Ishikawa (cell line): ENCODE measurements around the gene PRKN.

Experiments used
- CEBPB ChIP-seq: IDR thresholded peaks from 2 replicates; pipeline ENCODE4 v1.6.1; 2012
- CREB1 ChIP-seq: IDR thresholded peaks from 2 replicates; pipeline ENCODE4 v1.6.1; 2012; ENCODE audit warnings: low read depth
- EGR1 ChIP-seq: IDR thresholded peaks from 2 replicates; pipeline ENCODE4 v1.6.1; 2012
- EP300 ChIP-seq: IDR thresholded peaks from 2 replicates; pipeline ENCODE4 v1.6.1; 2012; ENCODE audit warnings: borderline replicate concordance
- FOXM1 ChIP-seq: IDR thresholded peaks from 2 replicates; pipeline ENCODE4 v1.6.1; 2012; ENCODE audit warnings: low read depth, borderline replicate concordance
- NFIC ChIP-seq: IDR thresholded peaks from 2 replicates; pipeline ENCODE4 v1.6.1; 2012
- RAD21 ChIP-seq: IDR thresholded peaks from 2 replicates; pipeline ENCODE4 v1.6.1; 2012; ENCODE audit warnings: low read depth
- TAF1 ChIP-seq: IDR thresholded peaks from 2 replicates; pipeline ENCODE4 v1.6.1; 2012; ENCODE audit warnings: low read depth, mild to moderate bottlenecking
- TCF12 ChIP-seq: IDR thresholded peaks from 2 replicates; pipeline ENCODE4 v1.6.1; 2012; ENCODE audit warnings: low read depth
- TEAD4 ChIP-seq: IDR thresholded peaks from 2 replicates; pipeline ENCODE4 v1.6.1; 2012
- YY1 ChIP-seq: IDR thresholded peaks from 2 replicates; pipeline ENCODE4 v1.6.1; 2012; ENCODE audit warnings: low read depth
- ZBTB7A ChIP-seq: IDR thresholded peaks from 2 replicates; pipeline ENCODE4 v1.6.1; 2012; ENCODE audit warnings: low read depth
- TF ChIP-seq, protein P1 (sequence below): IDR thresholded peaks from 2 replicates; pipeline ENCODE4 v1.6.1; 2012
- TF ChIP-seq, protein P2 (sequence below): IDR thresholded peaks from 2 replicates; pipeline ENCODE4 v1.6.1; 2012; ENCODE audit warnings: low read depth, mild to moderate bottlenecking
- TF ChIP-seq, protein P3 (sequence below): IDR thresholded peaks from 2 replicates; pipeline ENCODE4 v1.6.1; 2012

Gene PRKN

DNA sequence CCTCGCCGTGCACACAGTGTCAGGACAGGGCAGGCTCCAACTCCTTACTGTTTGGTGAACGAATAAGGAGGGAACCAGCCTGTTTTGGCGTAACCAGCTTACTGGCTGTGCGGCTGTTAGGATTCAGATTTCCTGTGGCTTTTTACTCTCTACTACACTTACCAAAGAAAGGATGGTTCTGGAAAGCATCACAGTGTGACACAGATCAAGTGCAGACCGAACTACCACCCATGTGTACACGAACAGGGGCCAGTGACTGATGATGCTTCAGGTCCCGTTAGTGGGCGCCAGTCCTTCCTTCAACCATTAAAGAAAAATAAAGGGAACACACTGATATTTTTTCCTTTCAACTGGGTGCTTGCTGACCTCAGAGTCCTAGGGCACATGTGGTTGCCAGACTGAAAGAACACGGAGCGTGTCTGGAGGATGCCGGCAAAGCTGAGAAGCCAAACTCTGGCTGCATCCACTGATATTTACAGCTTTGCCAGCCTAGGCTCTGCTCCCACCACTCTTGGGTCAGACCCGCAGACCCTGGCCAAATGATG lies 1101.4 kb downstream of the PRKN start:
- TF ChIP-seq TAF1 (no peak), FOXM1 (no peak), RAD21 (no peak), EP300 (no peak), YY1 (no peak), CEBPB (no peak), ZBTB7A (no peak), TCF12 (no peak), CREB1 (no peak)
- TF ChIP-seq, protein P1, sequence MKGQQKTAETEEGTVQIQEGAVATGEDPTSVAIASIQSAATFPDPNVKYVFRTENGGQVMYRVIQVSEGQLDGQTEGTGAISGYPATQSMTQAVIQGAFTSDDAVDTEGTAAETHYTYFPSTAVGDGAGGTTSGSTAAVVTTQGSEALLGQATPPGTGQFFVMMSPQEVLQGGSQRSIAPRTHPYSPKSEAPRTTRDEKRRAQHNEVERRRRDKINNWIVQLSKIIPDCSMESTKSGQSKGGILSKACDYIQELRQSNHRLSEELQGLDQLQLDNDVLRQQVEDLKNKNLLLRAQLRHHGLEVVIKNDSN, result no peak

DNA sequence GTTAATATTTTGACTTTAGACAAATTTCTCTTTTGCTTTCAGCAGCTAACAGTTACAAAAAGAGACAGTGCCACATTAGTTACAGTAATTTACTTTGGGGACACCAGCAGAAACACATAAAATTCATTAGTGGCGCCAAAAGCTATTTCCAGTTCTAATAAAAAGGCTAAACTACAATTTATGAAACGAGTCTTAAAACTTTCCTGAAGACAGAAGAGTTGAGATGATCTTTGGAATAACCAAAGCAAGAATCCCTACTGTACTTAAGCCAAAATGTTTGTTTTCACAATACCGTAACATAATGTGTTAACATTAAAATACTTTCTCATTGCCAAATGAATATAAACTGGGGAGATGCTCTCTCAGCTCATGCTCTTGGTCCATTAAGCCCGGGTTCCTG lies 1103.5 kb downstream of the PRKN start:
- TF ChIP-seq ZBTB7A (no peak), TEAD4 (no peak), TAF1 (no peak), EP300 (no peak), RAD21 (no peak), CREB1 (no peak), EGR1 (no peak), NFIC (no peak), YY1 (no peak), TCF12 (no peak), FOXM1 (no peak), CEBPB (no peak)
- TF ChIP-seq, protein P1, result no peak
- TF ChIP-seq, protein P2, sequence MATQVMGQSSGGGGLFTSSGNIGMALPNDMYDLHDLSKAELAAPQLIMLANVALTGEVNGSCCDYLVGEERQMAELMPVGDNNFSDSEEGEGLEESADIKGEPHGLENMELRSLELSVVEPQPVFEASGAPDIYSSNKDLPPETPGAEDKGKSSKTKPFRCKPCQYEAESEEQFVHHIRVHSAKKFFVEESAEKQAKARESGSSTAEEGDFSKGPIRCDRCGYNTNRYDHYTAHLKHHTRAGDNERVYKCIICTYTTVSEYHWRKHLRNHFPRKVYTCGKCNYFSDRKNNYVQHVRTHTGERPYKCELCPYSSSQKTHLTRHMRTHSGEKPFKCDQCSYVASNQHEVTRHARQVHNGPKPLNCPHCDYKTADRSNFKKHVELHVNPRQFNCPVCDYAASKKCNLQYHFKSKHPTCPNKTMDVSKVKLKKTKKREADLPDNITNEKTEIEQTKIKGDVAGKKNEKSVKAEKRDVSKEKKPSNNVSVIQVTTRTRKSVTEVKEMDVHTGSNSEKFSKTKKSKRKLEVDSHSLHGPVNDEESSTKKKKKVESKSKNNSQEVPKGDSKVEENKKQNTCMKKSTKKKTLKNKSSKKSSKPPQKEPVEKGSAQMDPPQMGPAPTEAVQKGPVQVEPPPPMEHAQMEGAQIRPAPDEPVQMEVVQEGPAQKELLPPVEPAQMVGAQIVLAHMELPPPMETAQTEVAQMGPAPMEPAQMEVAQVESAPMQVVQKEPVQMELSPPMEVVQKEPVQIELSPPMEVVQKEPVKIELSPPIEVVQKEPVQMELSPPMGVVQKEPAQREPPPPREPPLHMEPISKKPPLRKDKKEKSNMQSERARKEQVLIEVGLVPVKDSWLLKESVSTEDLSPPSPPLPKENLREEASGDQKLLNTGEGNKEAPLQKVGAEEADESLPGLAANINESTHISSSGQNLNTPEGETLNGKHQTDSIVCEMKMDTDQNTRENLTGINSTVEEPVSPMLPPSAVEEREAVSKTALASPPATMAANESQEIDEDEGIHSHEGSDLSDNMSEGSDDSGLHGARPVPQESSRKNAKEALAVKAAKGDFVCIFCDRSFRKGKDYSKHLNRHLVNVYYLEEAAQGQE, result no peak
- TF ChIP-seq, protein P3, sequence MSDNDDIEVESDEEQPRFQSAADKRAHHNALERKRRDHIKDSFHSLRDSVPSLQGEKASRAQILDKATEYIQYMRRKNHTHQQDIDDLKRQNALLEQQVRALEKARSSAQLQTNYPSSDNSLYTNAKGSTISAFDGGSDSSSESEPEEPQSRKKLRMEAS, result no peak

DNA sequence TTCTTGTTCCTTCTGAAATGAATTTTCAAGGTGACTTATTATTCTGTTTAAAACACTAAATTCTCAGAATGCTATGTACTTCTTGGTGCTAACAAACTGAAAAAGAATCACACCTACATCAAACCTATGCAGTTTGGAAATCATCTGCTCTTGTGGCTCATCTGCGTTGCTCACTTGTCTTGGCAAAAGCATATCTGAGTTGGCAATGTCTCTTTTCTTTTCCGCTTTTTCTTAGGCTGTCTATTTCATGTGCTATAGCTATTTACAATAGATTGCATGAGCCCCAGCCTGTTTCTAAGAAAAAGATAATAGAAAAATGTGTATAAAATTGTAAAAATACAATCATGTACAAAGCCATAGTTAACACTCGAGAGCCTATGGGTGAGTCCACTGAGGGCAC lies 1104.8 kb downstream of the PRKN start:
- no peak for TF ChIP-seq TEAD4
- no peak for TF ChIP-seq CEBPB
- no peak for TF ChIP-seq ZBTB7A
- no peak for TF ChIP-seq TCF12
- no peak for TF ChIP-seq EP300
- TF ChIP-seq, protein P3, result no peak
- no peak for TF ChIP-seq RAD21
- TF ChIP-seq YY1, result no peak
- TF ChIP-seq TAF1, result no peak
- TF ChIP-seq EGR1, result no peak
- TF ChIP-seq FOXM1, result no peak
- TF ChIP-seq, protein P2, result no peak
- TF ChIP-seq, protein P1, result no peak
- TF ChIP-seq NFIC, result no peak
- TF ChIP-seq CREB1, result no peak

DNA sequence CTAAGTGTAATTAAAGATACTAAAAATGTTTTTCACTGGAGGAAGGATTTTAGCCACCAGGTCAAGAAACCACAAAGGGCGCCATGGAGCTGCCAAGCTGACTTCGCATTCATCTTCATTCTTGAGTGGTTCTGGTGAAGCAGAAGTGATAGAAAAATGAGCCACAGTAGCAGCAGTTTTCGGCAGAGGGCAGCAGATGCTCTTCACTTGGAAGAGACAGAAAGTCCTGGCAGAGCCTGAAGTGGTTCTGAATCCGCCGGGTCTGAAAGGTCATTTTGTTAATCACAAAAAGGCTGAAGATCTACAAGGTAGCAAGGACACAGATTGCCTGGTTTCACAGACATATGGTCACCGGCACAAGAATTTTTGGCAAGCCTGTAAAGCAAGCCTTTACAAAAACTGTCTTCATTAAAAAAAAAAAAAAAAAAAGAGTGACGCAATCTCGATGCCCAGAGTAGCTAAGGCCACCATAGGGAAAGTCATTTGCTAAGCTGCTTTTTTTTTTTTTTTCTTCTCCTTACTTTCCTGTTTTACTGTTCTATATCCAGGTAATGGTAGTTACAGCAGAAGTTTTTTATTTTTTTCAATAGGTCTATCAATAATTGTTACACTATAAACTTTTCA lies 1108.6 kb downstream of the PRKN start:
- TF ChIP-seq RAD21, result 0 out of 2 replicates have a peak, but pooled peaks have one; percentile 16
- no peak for TF ChIP-seq TCF12
- TF ChIP-seq TAF1, result no peak
- TF ChIP-seq ZBTB7A, result no peak
- TF ChIP-seq NFIC, result no peak

DNA sequence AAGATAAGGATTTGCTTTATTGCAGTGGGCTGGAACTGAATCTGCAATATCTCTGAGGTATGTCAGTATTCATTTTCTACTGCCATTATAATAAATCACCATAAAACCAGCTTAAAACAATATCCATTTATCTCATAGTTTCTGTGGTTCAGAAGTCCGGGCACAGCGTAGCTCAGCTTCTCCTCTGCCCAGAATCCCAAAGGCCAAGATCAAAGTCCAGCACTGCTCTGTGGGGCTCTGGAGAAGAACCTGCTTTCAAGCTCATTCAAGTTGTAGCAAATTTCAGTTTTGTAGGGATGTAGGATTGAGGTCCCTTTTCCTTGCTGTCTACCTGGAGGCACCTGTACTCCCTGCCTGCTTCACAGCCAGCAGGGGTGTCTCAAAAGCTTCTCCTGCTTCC lies 1113.9 kb downstream of the PRKN start:
- TF ChIP-seq ZBTB7A (no peak), YY1 (no peak), TAF1 (no peak), EP300 (no peak)

DNA sequence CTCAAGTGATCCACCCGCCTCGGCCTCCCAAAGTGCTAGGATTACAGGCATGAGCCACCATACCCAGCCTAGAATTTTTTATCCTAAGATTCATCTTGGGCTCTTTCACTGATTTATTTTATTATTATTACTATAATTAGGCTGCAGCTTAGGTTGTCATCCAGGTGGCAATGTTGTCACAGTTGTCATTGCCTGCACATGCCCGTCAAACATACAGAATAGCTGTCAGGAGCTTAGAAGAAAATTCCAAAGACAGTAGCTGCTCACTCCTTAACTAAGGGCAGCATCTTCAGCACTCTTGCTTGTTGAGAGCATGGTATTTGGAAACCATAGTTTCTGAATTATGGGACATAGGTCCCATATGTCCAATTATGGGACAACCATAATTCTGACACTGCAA lies 1118.8 kb downstream of the PRKN start:
- TF ChIP-seq, protein P3, result no peak
- no peak for TF ChIP-seq YY1
- no peak for TF ChIP-seq TEAD4
- TF ChIP-seq CEBPB, result no peak
- TF ChIP-seq RAD21, result no peak
- TF ChIP-seq NFIC, result no peak
- no peak for TF ChIP-seq EGR1
- TF ChIP-seq, protein P1, result no peak
- no peak for TF ChIP-seq EP300
